ENCODE data around the gene C2CD4A.

GRCh38 chr15:62089616-62090015 is 22.8 kb downstream of the C2CD4A start:
- no peak for TF ChIP-seq POLR2A (IDR thresholded peaks at IDR 0.05)
- TF ChIP-seq, protein P1, sequence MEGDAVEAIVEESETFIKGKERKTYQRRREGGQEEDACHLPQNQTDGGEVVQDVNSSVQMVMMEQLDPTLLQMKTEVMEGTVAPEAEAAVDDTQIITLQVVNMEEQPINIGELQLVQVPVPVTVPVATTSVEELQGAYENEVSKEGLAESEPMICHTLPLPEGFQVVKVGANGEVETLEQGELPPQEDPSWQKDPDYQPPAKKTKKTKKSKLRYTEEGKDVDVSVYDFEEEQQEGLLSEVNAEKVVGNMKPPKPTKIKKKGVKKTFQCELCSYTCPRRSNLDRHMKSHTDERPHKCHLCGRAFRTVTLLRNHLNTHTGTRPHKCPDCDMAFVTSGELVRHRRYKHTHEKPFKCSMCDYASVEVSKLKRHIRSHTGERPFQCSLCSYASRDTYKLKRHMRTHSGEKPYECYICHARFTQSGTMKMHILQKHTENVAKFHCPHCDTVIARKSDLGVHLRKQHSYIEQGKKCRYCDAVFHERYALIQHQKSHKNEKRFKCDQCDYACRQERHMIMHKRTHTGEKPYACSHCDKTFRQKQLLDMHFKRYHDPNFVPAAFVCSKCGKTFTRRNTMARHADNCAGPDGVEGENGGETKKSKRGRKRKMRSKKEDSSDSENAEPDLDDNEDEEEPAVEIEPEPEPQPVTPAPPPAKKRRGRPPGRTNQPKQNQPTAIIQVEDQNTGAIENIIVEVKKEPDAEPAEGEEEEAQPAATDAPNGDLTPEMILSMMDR (IDR thresholded peaks at IDR 0.05): no peak
